Stimulated activated CD4-positive, alpha-beta T cell treated with anti-CD3 and anti-CD28 coated beads, TNF-alpha, amount 100 ng/mL, for 48 hours (primary cell): ENCODE measurements around the gene AGXT.

Source experiments
- DNase-seq, 3 donors: peaks; one replicate each; pipeline ENCODE4 v3.0.0-alpha.2; 2020; ENCODE audit warnings: low read depth in 3 of 3

Gene AGXT

GRCh38 chr2:240914645-240915525 is 46.3 kb downstream of the AGXT start:
- no peak for DNase-seq

DNA sequence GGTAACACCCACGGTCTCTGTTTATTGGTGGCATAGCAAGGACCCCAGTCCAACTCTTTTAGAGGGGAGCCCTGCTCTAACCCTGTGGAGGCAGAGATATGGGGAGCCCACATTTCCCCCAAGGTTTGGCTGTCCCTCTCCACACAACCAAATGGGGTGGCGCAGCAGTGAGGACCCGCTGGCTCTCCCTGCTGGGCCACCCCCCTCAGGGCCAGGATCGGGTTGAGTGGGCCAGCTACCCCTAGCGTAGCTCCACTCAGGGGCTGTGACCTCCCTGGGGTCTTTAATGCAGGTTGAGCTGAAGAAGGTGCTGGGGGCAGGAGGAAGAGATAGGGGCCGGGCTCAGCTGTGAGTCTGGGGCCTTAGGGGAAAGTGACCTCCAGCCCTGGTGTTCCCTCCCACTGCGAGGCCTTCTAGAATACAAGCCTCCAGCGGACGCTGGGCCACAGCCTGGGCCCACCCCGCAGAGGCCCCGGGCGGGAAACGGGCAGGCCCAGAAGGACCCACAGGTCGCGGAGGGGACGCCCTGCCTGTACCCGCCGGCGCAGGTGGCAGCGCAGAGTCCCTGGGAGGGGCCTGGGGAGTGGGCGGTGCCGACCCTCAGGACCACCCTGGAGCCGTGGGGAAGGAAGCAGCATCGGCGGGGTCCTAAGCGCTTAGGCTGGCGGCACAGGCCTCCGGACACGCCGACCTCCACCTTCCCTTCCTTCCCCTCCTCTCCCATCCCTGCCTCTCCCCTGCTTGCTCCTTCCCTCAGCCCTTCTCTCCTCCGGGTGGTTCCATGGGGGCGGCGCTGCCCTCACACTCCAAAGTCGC is 47.1 kb downstream of the AGXT start:
- DNase-seq = no peak

DNA sequence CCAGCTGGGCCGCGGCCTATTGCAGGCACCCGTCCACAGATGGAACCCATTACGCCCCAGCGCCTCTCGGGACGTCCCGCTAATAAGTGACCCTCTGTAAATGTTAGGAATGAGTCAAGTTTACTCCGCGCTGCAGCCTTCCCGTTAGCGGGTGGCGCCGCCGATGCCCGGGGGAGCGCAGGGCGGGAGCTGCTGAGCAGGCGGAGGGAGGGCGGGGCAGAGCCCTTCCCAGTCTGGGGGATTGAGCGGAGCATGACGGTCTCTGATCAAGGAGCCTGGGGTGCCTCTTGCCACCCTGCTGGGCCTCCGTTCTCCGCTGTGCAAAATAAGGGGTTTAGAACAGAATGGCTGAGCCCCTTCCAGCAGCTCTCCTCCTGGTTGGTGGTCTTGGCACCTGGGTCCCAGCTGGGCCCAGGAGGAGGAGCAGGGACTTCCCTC is 48.0 kb downstream of the AGXT start:
- DNase-seq = no peak

- DNase-seq = no peak
Observed at GRCh38 chr2:240917009-240917683, 48.5 kb downstream of the AGXT start.

- no peak for DNase-seq
Observed at GRCh38 chr2:240917684-240918257, 49.1 kb downstream of the AGXT start.

- DNase-seq = no peak
Observed at GRCh38 chr2:240918258-240919091, 49.9 kb downstream of the AGXT start.

GRCh38 chr2:240919161-240919781 is 50.6 kb downstream of the AGXT start:
- no peak for DNase-seq

- DNase-seq = no peak
Observed at GRCh38 chr2:240919786-240920782, 51.5 kb downstream of the AGXT start.

DNA sequence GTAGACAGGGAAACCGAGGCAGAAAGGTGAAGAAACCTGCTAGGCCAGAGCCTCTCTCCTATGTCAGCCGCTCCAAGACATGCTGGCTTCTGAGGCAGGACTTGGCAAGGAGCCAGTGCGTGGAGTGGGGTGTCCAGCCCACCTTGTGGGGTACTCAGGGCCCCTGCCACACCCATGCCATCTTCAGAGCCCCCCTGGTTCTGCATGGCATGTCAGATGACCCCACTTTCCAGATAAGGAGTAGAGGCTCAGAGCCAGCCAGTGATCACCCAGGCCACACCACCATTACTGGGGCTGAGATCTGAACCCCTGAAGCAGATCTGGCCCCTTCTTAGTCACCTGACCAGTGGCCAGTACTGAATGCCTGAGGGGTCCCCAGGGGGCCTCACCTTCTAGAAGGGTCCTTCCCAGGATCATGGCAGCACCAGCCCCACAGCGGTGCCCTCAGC is 52.2 kb downstream of the AGXT start:
- no peak for DNase-seq

GRCh38 chr2:240921311-240921994 is 52.8 kb downstream of the AGXT start:
- no peak for DNase-seq

GRCh38 chr2:240921995-240922244 is 53.3 kb downstream of the AGXT start:
- DNase-seq = no peak

- DNase-seq = no peak
Observed at GRCh38 chr2:240922245-240922981, 53.8 kb downstream of the AGXT start.

- DNase-seq = no peak
Observed at GRCh38 chr2:240922982-240923537, 54.4 kb downstream of the AGXT start.

DNA sequence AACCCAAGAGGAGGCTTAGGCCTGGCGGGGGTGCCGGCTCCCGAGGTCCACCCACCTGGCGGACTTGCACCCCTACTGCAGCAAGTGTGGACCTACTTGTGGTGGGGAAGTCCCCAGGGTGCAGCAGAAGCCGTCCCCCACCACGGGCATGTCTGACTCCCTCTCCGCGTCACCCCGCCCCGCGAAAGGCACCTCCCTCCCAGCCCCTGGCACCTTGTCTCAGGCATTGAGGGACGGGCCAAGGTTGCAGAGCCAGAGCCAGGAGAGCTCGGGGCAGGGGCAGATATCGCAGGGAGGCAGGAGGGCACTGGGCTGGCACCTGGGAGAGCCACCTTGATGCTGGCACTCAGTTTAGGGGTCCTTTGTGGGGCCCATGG is 56.6 kb downstream of the AGXT start:
- no peak for DNase-seq

DNA sequence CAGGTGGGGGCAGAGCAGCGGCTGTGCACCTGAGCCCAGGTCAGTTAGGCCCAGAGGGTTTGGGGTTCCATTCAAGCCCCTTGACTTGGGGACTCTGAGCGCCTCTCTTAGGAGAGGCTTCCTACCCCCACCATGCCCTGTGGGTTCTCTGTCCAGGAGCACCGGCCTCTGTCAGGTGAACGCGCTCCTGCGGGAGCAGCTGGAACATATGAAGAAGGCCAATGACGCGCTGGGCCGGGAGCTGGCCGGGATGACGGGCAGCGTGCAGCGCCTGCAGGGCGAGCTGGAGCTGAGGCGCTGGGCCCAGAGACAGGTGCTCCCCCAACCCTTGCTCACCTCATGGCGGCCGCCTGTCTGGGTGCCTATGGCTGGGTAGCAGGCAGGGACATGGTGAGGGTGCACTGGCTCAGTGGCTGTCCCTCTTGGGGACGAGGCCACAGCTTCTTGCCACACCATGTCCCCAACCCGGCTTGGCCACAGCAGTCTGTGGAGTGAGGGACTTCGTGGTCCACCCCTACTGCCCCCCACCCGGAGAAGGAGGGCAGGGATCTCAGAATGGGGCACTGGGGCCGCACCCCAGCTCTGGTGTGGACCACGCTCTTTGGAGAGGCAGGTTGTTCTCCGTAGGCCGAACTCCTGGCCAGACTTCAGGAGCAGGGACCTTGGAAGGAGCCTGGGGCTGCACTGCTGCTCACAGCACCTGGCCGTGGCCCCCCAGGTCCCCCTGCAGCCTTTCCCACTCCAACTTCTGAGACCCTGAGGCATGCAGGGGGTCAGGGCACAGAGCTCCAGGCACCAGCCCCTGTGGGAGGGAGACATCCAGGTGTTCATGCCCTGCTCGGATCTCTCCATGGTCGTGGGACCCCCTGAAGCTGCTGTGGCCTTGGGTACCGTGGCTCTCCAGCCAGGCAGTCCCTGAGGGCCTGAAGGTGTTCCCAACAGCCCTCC is 57.2 kb downstream of the AGXT start:
- no peak for DNase-seq

DNA sequence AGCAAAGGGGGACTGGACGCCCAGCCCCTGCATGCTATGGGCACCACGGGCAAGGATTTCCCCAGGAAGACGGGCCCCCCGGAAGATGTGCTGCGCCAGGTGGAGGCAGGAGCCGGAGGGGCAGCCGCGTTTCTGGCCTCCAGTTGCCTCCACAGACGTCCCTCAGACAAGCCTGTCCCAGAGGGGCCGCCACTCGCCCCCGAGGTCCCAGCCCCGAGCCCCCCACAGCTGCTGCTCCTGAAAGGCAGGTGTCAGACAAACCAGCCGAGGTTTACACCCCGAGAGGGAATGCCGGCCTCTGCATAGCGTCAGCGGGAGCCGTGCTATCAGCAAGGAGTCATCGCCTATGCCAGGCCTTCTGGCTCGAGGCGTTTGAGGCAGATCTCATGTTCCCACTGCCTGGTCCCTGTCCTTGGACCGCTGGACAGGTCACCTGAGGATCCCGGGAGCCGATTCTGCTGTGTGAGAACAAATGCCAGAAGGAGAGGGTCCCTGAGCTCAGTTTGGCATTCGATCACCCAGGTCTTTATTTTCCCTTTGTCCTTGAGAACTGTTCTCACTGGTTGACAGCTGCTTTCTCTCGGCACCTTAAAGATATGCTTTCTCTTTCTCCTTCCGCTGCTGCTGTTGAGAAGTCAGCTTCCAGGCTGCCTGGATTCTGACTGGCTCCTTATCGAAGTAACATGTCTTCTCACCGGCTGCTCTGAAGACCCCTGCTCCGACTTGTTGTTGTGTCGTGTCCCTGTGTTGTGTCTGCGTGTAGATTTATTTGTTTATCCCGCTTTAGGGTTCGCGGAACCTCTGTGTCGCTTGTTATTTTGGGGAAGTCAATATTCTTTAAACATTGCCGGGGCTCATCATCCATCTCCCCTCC is 58.1 kb downstream of the AGXT start:
- no peak for DNase-seq
